GM23338 (cell line): Measurements from ENCODE around the gene CWC27. TPM values are rescaled to one million over a fixed set of nuclear protein-coding genes. Genes with fewer than 3 reads are reported as not detected.

Experiments
- ATAC-seq: fragments of 200-7000 bp; cut with Tn5 transposase; 3 replicates; pipeline ENCODE4 v1.9.1; 2020
- DNase-seq: peaks from one replicate; pipeline ENCODE4 v3.0.0-alpha.2; 2015; ENCODE audit warnings: low spot score
- H2AFZ ChIP-seq: fragments of 200-600 bp; sonication (generic); 2 replicates; pipeline ENCODE4 v1.8.0; 2016; ENCODE audit warnings: antibody characterized with exemption, mild to moderate bottlenecking, moderate library complexity
- H3F3A ChIP-seq: fragments of 200-600 bp; sonication (generic); replicated peaks from 2 replicates; pipeline ENCODE4 v1.8.0; 2017; ENCODE audit warnings: antibody characterized with exemption, mixed run types, low read depth
- H3K27ac ChIP-seq: fragments of 200-600 bp; sonication (generic); 2 replicates; pipeline ENCODE4 v1.6.1; 2016; ENCODE audit warnings: low read depth
- H3K27me3 ChIP-seq: fragments of 200-600 bp; sonication (generic); 2 replicates; pipeline ENCODE4 v1.8.0; 2016; ENCODE audit warnings: mild to moderate bottlenecking, mixed run types, moderate library complexity; ENCODE audit not compliant: insufficient read depth
- H3K36me3 ChIP-seq: fragments of 200-600 bp; sonication (generic); 2 replicates; pipeline ENCODE4 v1.8.0; 2016; ENCODE audit warnings: mild to moderate bottlenecking; ENCODE audit not compliant: insufficient read depth
- H3K4me1 ChIP-seq: fragments of 200-600 bp; sonication (generic); 2 replicates; pipeline ENCODE4 v1.8.0; 2016; ENCODE audit warnings: mild to moderate bottlenecking, moderate library complexity; ENCODE audit not compliant: insufficient read depth
- H3K4me2 ChIP-seq: fragments of 200-600 bp; sonication (generic); 2 replicates; pipeline ENCODE4 v1.7.1; 2017; ENCODE audit warnings: mixed run types
- H3K4me3 ChIP-seq: fragments of 200-600 bp; sonication (generic); 2 replicates; pipeline ENCODE4 v1.6.1; 2016; ENCODE audit warnings: mixed run types
- H3K79me2 ChIP-seq: fragments of 200-600 bp; sonication (generic); replicated peaks from 2 replicates; pipeline ENCODE4 v1.8.0; 2017; ENCODE audit warnings: mild to moderate bottlenecking; ENCODE audit not compliant: insufficient read depth
- H3K9me2 ChIP-seq: fragments of 200-600 bp; sonication (generic); 2 replicates; pipeline ENCODE4 v1.8.0; 2017; ENCODE audit not compliant: insufficient read depth
- H4K20me1 ChIP-seq: fragments of 200-600 bp; sonication (generic); replicated peaks from 2 replicates; pipeline ENCODE4 v1.8.0; 2017; ENCODE audit warnings: mild to moderate bottlenecking; ENCODE audit not compliant: insufficient read depth
- H3K27ac Mint-ChIP-seq: 2 replicates; pipeline ENCODE4 v1.8.0; 2020; ENCODE audit warnings: inconsistent platforms, mild to moderate bottlenecking, moderate library complexity, mixed read lengths
- H3K27me3 Mint-ChIP-seq: 3 replicates; pipeline ENCODE4 v1.8.0; 2022; ENCODE audit warnings: low read depth, mild to moderate bottlenecking, moderate library complexity, mixed read lengths, inconsistent platforms; ENCODE audit not compliant: insufficient read depth, poor library complexity
- H3K36me3 Mint-ChIP-seq: 3 replicates; pipeline ENCODE4 v1.8.0; 2021; ENCODE audit warnings: low read depth, mild to moderate bottlenecking, inconsistent platforms, moderate library complexity, mixed read lengths
- H3K4me1 Mint-ChIP-seq: 3 replicates; pipeline ENCODE4 v1.8.0; 2020; ENCODE audit warnings: mild to moderate bottlenecking, inconsistent platforms, mixed read lengths
- H3K4me3 Mint-ChIP-seq: 3 replicates; pipeline ENCODE4 v1.8.0; 2021; ENCODE audit warnings: moderate library complexity, mild to moderate bottlenecking, inconsistent platforms, mixed read lengths
- H3K9me3 Mint-ChIP-seq: 3 replicates; pipeline ENCODE4 v1.8.0; 2020; ENCODE audit warnings: moderate library complexity, mild to moderate bottlenecking, inconsistent platforms, mixed read lengths
- CREB1 ChIP-seq: fragments of 250-450 bp; sonication (Bioruptor Pico); IDR thresholded peaks from 2 replicates; pipeline ENCODE4 v1.5.0; 2020; ENCODE audit warnings: low read depth, mild to moderate bottlenecking, moderate library complexity
- EZH2 ChIP-seq: fragments of 200-600 bp; sonication (generic); IDR thresholded peaks from one replicate; pipeline ENCODE4 v1.8.0; 2017; ENCODE audit warnings: antibody characterized with exemption, mild to moderate bottlenecking, low read depth; ENCODE audit not compliant: unreplicated experiment
- EZH2phosphoT487 ChIP-seq: fragments of 200-600 bp; sonication (generic); IDR thresholded peaks from one replicate; pipeline ENCODE4 v1.8.1; 2018; ENCODE audit warnings: antibody characterized with exemption; ENCODE audit not compliant: unreplicated experiment
- JUNB ChIP-seq: IDR thresholded peaks from one replicate; pipeline ENCODE4 v1.6.1; 2016; ENCODE audit warnings: antibody characterized with exemption; ENCODE audit not compliant: unreplicated experiment
- NANOG ChIP-seq: IDR thresholded peaks from 2 replicates; pipeline ENCODE4 v1.6.1; 2016; ENCODE audit warnings: antibody characterized with exemption, borderline replicate concordance
- POLR2AphosphoS5 ChIP-seq: IDR thresholded peaks from 2 replicates; pipeline ENCODE4 v1.6.1; 2016; ENCODE audit warnings: antibody characterized with exemption, low read depth
- REST ChIP-seq: IDR thresholded peaks from one replicate; pipeline ENCODE4 v1.6.1; 2018; ENCODE audit warnings: antibody characterized with exemption; ENCODE audit not compliant: unreplicated experiment
- STAT1 ChIP-seq: IDR thresholded peaks from one replicate; pipeline ENCODE4 v1.6.1; 2016; ENCODE audit warnings: antibody characterized with exemption; ENCODE audit not compliant: unreplicated experiment
- ZNF114 ChIP-seq: fragments of 250-450 bp; sonication (Bioruptor Pico); IDR thresholded peaks from 2 replicates; pipeline ENCODE4 v1.5.0; 2020; ENCODE audit warnings: mild to moderate bottlenecking, moderate library complexity
- ZNF331 ChIP-seq: fragments of 250-450 bp; sonication (Bioruptor Pico); IDR thresholded peaks from 2 replicates; pipeline ENCODE4 v1.5.0; 2020; ENCODE audit warnings: low read depth, mild to moderate bottlenecking, moderate library complexity
- ZNF462 ChIP-seq: fragments of 250-450 bp; sonication (Bioruptor Pico); IDR thresholded peaks from 2 replicates; pipeline ENCODE4 v1.5.0; 2020; ENCODE audit warnings: mild to moderate bottlenecking, moderate library complexity
- polyA plus RNA-seq: library from polyadenylated mRNA; unstranded; fragments of >200 nt; fragmentation: Nextera tagmentation; extraction: Ambion mirVana; gene quantifications from 2 replicates; pipeline ENCODE4 v1.2.1, GENCODE V29; 2016
- total RNA-seq: library from RNA; depleted of rRNA; stranded (reverse); fragments of >200 nt; shearing (Covaris generic); gene quantifications from 2 replicates; pipeline ENCODE4 v1.2.3, GENCODE V29; 2014
- TF ChIP-seq, protein P1 (sequence below), 2 experiments: fragments of 200-600 bp in 1 of 2; sonication (generic) in 1 of 2; conservative IDR thresholded peaks; 2 replicates each; pipeline versions ENCODE4 v1.5.1 to v1.6.1; 2016 to 2017; ENCODE audit warnings: antibody characterized with exemption in 2 of 2, low read depth in 2 of 2, mild to moderate bottlenecking in 2 of 2, moderate library complexity in 1 of 2

CWC27 gene
- total and polyA plus RNA-seq, 2 experiments from 2014 or later: 27.7 to 115 TPM

GRCh38 chr5:65022932-65023331, 254.2 kb downstream of the CWC27 start:
- H3K27me3 ChIP-seq: no peaks in the 10 kb centered on the region
- no peak overlapping the region for H3K27ac ChIP-seq
- TF ChIP-seq EZH2: no peak
- no peak for TF ChIP-seq ZNF114 (CRISPR knock-in tag)
- no peak for TF ChIP-seq ZNF331
- TF ChIP-seq, protein P1, sequence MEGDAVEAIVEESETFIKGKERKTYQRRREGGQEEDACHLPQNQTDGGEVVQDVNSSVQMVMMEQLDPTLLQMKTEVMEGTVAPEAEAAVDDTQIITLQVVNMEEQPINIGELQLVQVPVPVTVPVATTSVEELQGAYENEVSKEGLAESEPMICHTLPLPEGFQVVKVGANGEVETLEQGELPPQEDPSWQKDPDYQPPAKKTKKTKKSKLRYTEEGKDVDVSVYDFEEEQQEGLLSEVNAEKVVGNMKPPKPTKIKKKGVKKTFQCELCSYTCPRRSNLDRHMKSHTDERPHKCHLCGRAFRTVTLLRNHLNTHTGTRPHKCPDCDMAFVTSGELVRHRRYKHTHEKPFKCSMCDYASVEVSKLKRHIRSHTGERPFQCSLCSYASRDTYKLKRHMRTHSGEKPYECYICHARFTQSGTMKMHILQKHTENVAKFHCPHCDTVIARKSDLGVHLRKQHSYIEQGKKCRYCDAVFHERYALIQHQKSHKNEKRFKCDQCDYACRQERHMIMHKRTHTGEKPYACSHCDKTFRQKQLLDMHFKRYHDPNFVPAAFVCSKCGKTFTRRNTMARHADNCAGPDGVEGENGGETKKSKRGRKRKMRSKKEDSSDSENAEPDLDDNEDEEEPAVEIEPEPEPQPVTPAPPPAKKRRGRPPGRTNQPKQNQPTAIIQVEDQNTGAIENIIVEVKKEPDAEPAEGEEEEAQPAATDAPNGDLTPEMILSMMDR (conservative IDR thresholded peaks at IDR 0.05; ENCODE audit: low read depth in 2 of 2): no peak
- no peak for TF ChIP-seq EZH2phosphoT487
- no peak for TF ChIP-seq NANOG
- TF ChIP-seq REST: no peak
- TF ChIP-seq JUNB: no peak
- TF ChIP-seq ZNF462 (CRISPR knock-in tag): no peak
- no peak for TF ChIP-seq CREB1 (CRISPR knock-in tag)
- no peak for TF ChIP-seq STAT1
- no peak for TF ChIP-seq POLR2AphosphoS5
- Mint-ChIP-seq H3K4me3 (no peak overlapping the region), H3K27me3 (no peaks in the 10 kb centered on the region), H3K27ac (no peak overlapping the region), H3K36me3 (no peaks in the 10 kb centered on the region), H3K9me3 (no peaks in the 10 kb centered on the region), H3K4me1 (peaks cover 1% of the 10 kb centered on the region)
- H3K4me3 ChIP-seq: no peak overlapping the region
- H4K20me1 ChIP-seq: no peaks in the 10 kb centered on the region
- no peak for ATAC-seq
- H3K79me2 ChIP-seq: no peaks in the 10 kb centered on the region
- DNase-seq: no peak
- no peak overlapping the region for H2AFZ ChIP-seq
- no peak overlapping the region for H3K4me2 ChIP-seq
- no peaks in the 10 kb centered on the region for H3K4me1 ChIP-seq
- H3K36me3 ChIP-seq: no peaks in the 10 kb centered on the region
- no peaks in the 10 kb centered on the region for H3K9me2 ChIP-seq
- no peaks in the 10 kb centered on the region for H3F3A ChIP-seq
